Left renal pelvis (tissue), 4 donors: Measurements from ENCODE around the gene COL5A3. TPM values are rescaled to one million over a fixed set of nuclear protein-coding genes. Genes with fewer than 3 reads are reported as not detected.
A peak's percentile ranks its signal among the peaks of the same experiment; 100 is the strongest.

Source experiments
- DNase-seq, 4 donors: peaks; one replicate each; pipeline ENCODE4 v3.0.0-alpha.2; 2013; ENCODE audit warnings: low read depth in 4 of 4, low spot score in 3 of 4
- polyA plus RNA-seq, 4 donors: library from polyadenylated mRNA; unstranded; fragments of 120-200 nt; gene quantifications; one replicate each; pipeline ENCODE4 v1.2.1, GENCODE V29; 2013; ENCODE audit not compliant: insufficient read length in 4 of 4

COL5A3 gene
- polyA plus RNA-seq, 4 donors = 1.1 to 14.4 (median 1.7) TPM

DNA sequence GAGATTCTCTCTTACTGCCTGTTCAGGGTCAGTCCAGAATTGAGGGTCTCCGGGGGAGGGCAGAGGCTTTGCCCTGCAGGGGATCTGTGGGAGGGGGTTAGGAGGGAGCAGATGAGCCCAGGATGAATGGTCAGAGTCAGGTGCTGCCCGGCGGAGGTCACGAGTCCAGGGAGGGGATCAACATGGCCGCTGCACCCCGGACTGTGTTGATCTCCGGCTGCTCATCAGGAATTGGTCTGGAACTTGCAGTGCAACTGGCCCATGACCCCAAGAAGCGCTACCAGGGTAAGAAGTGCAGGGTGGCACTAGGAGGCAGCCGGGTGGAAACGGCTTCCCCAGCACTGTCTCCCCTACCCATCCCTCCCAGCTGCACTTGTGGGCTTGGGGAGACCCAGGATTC lies 3.0 kb upstream of the COL5A3 start, which contains the start of gene RDH8:
Gene RDH8 (plus strand): TSS at position 168 of the 400 bp plus-strand sequence. CDS start 15 bp downstream, at position 183.
- no peak for DNase-seq

DNA sequence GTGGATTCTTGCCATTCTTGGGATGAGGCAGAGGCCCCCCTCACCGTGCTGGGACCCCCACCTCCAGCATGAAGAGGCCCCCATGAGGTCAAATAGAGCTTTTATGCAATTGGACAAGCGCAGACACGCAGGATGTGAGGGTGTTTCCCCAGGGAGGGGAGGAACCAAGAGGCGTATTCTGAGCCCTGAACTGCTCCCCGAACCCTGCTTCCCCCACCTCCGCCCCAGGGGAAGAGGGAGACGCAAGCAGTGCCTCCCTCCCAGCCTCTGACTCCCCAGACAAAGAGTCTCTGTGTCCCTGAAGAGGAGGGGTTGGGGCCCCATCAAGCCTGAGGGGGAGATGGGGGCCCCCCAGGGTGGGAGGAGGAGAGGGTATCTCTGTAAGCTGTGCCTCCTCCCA lies 1.7 kb upstream of the COL5A3 start:
- DNase-seq = no peak

DNA sequence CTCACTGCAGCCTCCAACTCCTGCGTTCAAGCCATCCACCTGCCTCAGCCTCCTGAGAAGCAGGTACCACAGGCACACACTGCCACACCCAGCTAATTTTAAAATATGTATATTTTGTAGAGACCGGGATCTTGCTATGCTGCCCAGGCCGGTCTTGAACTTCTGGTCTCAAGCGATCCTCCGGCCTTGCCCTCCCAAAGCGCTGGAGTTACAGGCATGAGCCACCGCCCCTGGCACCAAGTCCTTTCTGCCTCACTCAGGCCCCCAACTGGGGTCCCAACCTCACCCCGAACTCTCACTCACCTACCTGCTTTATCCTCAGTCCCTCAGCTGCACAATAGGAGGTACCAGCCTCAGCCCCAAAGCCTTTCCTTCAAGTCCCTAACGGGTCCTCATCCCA lies 635 bp upstream of the COL5A3 start:
- DNase-seq = no peak

- DNase-seq = no peak
Measured at GRCh38 chr19:10009714-10010224, 535 bp downstream of the COL5A3 start.

DNA sequence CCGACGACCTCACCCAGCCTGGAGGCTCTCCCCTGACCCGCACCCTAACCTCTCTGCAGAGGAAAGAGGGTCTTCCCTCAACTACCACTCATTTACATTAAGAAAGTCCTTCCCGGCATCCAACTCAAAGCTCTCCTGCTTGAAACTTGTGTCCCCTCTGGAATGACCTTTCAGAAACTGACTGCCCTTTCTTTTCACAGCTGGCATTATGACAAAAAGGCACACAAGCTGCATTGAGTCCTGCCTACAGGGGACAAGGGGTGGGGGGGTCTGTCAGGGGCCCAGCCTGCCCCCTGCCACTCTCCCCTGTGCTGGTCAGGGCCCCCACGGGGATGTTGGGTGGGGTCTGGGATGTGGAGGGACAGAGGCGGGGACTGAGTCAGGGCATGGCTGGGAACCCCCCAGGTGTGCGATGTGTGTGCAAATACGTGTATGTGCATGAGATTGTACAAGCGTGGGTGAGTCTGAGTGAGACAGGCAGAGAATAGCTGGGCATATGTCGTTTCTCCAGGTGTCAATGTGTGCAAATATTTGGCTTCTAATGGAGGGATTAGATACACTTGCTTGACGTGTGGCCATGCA lies 2.0 kb downstream of the COL5A3 start:
- no peak for DNase-seq

DNA sequence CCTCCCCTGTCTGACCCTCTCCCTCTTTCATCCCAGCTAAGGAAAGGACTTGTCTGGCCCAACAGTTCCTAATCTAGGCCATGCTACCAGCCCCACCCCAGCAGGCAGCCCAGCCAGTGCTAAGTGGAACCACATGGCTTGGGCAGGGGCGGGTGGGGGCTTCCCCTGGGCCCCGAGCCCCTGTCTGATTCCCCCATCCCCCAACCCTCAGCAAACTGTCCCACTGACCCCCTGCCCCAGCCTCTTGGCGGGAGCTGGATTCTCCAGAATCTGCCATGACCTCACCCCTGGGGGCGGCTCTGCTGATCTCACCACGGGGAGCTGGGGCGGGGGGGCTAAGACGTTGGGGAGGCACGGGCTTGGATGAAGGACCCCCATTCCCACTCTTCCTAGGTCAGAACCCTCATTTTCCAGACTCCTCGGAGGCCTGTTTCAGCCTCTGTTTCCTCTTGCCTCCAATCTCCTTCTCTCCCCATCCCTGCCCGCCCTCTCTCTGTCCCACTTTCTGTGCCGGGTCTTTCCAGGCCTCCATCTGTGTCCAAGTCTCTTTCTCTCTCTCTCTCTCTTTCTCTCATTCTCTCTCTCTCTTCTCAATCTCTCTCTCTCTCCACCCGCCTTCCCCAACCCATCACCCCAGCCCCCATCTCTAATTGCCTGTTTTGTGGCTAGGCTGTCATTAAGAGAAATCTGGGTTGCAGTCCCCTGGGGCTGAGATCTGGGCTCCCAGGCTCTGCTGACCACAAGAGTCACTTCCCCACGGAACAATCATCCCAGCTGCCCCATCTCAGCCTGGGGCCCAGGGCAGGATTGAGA lies 2.7 kb downstream of the COL5A3 start:
- no peak for DNase-seq

DNA sequence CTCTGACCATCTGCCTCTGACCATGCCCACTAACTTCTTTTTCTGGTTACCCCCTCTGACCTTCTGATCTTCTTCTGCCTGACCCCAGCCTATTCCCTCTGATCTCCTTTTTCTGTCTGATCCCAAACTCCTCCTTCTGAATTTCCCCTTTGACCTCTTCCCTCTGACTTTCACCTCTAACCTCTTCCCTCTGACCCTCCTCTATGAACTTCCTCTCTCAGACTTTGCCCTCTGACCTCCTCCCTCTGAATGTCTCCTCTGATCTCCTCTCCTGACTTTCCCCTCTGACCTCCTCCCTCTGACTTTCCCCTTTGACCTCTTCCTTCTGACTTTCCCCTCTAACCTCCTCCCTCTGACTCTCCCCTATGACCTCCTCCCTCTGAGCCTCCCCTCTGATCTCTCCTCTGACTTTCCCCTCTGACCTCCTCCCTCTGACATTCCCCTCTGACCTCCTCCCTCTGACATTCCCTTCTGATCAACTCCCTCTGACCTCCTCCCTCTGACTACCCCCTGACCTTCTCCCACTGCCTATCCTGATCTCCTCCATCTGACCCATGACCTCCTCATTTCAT lies 3.5 kb downstream of the COL5A3 start:
- no peak for DNase-seq

DNA sequence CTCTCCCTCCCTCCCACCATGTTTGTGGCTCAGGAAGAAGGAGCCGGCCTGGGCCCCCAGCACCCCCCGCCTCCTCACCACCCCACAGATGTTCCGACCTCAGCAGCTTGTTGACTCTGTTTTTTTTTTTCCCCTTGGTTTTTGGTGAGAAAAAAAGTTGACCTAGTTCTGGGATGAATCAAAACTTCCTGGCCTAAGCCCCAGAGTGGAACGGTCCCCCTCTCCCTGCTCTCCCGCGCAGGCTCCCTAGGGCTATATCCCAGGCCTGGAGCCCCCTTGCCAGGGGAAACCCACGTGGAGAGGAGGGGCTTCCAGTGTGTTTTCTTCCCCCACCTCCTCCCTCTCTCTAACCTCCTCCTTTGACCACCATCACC lies 4.0 kb downstream of the COL5A3 start:
- no peak for DNase-seq

DNA sequence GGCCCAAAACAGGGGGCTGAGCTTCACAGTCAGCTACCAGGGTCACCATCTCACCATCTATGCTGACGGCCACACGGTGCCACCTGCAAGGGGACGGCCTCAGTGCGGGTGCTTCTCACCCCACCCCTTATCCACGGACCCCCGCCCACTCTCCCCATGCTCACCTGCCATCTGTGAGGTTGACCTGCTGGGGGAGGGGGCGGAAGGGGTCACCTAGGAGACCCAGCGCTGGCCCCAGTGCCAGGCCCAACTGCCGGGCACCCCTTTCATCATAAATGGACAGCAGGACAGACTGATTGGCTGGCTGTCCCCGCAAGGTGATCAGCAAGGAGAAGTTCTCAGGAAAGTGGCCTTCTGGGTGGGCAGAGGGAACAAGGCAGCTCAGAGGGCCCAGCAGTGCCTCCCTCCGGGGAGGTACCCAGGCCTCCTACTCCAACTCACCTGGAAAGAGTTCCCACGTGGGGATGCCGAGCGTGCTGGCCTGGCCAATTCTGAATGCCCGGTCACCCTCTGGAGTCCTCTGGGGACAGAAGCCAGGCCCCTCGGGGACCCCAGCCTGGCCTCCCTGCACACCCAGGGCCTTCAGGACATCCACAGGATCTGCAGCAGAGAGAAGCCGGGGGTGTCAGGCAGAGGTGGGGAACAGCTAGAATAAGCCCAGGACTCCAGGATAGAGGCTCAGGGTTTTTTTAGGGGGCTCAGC lies 4.5 kb downstream of the COL5A3 start:
- no peak for DNase-seq

GRCh38 chr19:10004617-10005016 lies 5.7 kb downstream of the COL5A3 start:
- DNase-seq = no peak

DNA sequence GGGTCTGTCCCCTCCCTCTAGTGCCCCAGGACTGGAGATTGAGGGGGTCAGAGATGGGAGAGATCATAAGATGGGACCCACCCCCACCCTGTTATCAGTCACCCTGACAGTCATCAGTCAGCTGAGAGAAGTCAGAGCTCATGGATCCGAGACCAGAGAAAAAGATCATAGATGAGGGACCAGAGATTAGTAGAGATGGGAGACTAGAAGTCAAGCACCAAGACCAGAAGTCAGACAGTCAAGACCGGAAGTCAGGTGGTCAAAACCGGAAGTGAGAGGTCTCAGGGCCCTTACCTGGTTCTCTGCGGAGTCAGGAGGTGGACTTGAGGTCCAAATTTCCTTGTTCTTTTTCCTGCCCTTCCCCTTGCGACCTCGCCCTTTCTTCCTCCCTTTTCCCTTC lies 7.0 kb downstream of the COL5A3 start:
- no peak for DNase-seq

GRCh38 chr19:10001899-10002298 lies 8.4 kb downstream of the COL5A3 start:
- no peak for DNase-seq

DNA sequence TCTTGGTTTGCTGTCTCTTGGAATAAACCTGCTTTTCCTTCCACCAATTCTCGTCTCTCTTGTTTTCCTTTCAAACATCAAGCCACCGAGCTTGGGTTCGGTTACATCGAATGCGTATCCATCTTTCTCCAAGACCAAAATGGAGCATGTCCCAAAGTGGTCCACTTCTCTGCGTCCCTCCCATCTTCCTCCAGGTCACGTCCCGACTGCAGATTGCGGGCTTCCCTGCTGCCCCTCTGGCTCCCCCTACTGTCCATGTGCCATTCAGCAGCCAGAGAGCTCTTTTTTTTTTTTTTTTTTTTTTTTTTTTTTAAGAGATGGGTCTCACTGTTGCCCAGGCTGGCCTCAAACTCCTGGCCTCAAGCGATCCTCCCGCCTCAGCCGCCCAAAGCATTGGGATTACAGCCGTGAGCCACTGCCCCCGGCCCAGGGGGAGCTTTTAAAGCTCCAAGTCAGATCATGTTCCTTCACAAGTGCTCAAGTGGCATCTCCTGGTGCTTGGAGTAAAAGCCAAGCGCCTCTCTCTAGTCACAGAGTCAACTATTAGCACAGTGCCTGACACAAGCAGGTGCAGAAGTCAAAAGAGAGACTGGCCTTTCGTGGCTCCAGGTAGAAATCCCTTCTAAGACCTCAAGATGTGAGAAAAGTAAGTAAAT lies 10.0 kb downstream of the COL5A3 start:
- DNase-seq = peak in 2 of 4 donors; percentile 46 to 47

DNA sequence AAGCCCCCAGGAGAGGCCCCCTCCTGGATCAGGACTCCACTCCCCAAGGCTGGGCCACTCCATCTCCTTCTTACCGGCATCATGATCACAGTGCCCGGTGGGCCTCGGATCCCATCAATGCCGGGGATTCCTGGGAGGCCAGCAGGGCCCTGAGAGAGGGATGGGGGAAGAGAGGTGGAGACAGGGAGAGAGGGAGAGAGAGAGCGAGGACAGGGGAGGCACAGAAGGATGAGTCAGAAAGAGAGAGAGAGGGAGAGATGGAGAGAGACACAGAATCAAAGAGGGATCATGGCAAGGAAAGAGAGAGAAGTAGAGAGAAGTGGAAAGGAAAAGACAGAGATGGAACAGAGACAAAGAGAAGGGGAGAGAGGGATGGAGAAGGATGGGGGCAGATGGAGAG lies 13.8 kb downstream of the COL5A3 start:
- DNase-seq = no peak

GRCh38 chr19:9995999-9996398 lies 14.3 kb downstream of the COL5A3 start:
- DNase-seq = no peak

DNA sequence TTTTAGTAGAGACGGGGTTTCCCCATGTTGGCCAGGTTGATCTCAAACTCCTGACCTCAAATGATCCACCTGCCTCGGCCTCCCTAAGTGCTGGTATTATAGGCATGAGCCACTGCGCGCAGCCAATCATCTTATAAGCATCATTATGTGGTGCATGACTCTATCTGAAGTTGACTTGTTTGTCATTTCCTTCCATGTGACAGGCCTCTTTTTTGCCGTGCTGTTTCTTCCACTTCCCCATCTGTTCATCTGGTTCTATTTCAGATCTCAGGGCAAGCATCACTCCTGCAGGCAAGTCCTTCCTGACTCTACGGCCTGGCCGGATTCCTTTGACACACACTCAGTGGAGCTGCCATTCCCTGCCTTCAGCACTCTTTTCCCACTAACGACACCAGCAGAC lies 15.2 kb downstream of the COL5A3 start:
- no peak for DNase-seq

DNA sequence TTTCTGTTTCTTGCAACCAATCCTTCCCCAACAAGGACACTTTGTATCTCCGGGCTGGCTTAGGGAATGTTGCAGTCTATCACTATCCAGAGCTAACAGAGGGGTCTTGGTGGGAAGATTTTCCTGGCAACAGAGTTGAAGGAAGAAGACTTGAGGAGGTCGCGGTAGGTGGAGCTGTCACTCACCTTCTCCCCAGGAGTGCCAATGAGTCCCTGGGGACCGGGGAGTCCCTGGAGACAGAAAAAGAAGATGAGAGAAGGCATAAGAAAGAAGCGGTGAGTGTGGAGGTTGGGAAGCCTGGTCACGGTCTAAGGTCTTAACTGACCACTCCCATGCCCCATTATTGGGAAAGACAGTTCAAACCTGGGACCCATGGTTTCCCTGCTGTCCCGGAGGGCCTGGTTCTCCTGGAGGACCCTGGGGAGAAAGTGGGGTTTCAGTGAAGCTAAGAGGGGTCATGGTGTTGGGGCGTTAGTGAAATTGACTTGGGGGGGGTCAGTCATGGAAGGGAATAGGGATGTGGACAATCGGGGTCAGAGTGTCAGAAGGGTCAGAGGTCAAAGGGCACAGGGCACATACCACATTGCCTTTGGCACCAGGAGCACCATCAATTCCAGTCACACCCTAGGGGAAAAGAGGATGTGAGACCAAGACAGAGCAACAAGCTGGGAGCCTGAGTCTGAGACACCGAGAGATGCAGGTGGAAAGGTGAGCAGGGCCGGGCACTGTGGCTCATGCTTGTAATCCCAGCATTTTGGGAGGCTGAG lies 18.7 kb downstream of the COL5A3 start:
- DNase-seq = no peak

GRCh38 chr19:9989504-9989903 lies 20.8 kb downstream of the COL5A3 start:
- no peak for DNase-seq

DNA sequence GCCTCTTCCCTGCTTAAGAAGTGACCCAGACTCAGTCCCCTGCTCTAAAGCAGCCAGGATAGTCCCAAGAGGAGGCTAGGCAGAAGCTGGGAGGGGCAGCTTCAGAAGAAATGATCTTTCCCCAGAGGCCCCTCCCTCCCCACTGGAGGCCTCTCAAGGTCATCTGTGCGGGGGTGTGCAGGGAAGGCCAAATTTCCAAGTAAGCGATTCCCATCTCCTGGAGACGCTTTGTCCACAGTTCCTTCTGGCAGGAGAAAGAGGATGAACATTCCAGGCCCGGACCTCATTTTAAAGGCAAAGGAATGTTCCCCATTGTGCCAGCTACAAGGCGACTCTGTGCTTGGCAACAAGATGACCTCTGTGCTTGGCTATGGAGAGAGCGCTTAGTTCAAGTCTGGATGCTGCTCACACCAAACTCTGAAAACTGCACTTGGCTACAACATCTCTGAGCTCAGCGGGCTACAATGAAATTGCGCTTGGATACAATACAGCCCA lies 23.5 kb downstream of the COL5A3 start:
- no peak for DNase-seq
